Left lung (tissue), 10 donors: ENCODE measurements around the gene ABAT. TPM values are rescaled to one million over a fixed set of nuclear protein-coding genes. Genes with fewer than 3 reads are reported as not detected.

ENCODE experiments used
- ATAC-seq: fragments of 200-7000 bp; cut with Tn5 transposase; one replicate; pipeline ENCODE4 v1.9.1; 2020; ENCODE audit warnings: moderate library complexity
- DNase-seq, 4 donors: peaks; one replicate each; pipeline ENCODE4 v3.0.0-alpha.2; 2013 to 2020
- H3K27ac ChIP-seq, 2 donors: fragments of 200-600 bp; sonication (generic) in 1 of 2; one replicate each; pipeline versions ENCODE4 v1.5.0 to v1.8.0; 2020 to 2021
- H3K27me3 ChIP-seq, 2 donors: fragments of 200-600 bp; sonication (generic) in 1 of 2; one replicate each; pipeline versions ENCODE4 v1.5.0 to v1.8.0; 2020 to 2021
- H3K36me3 ChIP-seq, 2 donors: fragments of 200-600 bp; sonication (generic) in 1 of 2; one replicate each; pipeline versions ENCODE4 v1.5.0 to v1.8.0; 2020 to 2021
- H3K4me1 ChIP-seq, 2 donors: fragments of 200-600 bp; one replicate each; pipeline ENCODE4 v1.8.0; 2021
- H3K4me3 ChIP-seq, 2 donors: fragments of 200-600 bp; sonication (generic) in 1 of 2; one replicate each; pipeline versions ENCODE4 v1.5.0 to v1.8.0; 2020 to 2021; ENCODE audit warnings: mild to moderate bottlenecking in 1 of 2
- H3K9me3 ChIP-seq, 2 donors: fragments of 200-600 bp; sonication (generic) in 1 of 2; one replicate each; pipeline versions ENCODE4 v1.5.0 to v1.8.0; 2020 to 2021
- CTCF ChIP-seq, 2 donors: fragments of 200-600 bp; sonication (generic) in 1 of 2; IDR thresholded peaks; one replicate each; pipeline versions ENCODE4 v1.5.0 to v1.8.0; 2021; ENCODE audit warnings: antibody characterized with exemption in 2 of 2
- intact Hi-C, 2 donors: fragments of 100-400 bp; cut with DNase I; formaldehyde crosslinking; loops; one replicate each; pipeline versions ENCODE4 v1.11.2 to v1.14.2; 2022
- polyA plus RNA-seq, 6 donors: library from polyadenylated mRNA; unstranded; fragments of 120-200 nt; gene quantifications; one replicate each; pipeline ENCODE4 v1.2.1, GENCODE V29; 2013; ENCODE audit not compliant: insufficient read length in 6 of 6
- total RNA-seq, 2 donors: library from RNA; stranded (reverse); fragmentation: NEBNext Ultra II Directional; extraction: Animal tissue kit (Norgen Biotek cat#: 25700); gene quantifications; one replicate each; pipeline ENCODE4 v1.2.1, GENCODE V29; 2021
- donor health status: DM: no; HTN: yes; CAD: no.
- donor health status: DM: no; HTN: no; CAD: no.

The ABAT gene
- total and polyA plus RNA-seq, 8 donors = 8.0 to 42.6 (median 35.3) TPM

DNA sequence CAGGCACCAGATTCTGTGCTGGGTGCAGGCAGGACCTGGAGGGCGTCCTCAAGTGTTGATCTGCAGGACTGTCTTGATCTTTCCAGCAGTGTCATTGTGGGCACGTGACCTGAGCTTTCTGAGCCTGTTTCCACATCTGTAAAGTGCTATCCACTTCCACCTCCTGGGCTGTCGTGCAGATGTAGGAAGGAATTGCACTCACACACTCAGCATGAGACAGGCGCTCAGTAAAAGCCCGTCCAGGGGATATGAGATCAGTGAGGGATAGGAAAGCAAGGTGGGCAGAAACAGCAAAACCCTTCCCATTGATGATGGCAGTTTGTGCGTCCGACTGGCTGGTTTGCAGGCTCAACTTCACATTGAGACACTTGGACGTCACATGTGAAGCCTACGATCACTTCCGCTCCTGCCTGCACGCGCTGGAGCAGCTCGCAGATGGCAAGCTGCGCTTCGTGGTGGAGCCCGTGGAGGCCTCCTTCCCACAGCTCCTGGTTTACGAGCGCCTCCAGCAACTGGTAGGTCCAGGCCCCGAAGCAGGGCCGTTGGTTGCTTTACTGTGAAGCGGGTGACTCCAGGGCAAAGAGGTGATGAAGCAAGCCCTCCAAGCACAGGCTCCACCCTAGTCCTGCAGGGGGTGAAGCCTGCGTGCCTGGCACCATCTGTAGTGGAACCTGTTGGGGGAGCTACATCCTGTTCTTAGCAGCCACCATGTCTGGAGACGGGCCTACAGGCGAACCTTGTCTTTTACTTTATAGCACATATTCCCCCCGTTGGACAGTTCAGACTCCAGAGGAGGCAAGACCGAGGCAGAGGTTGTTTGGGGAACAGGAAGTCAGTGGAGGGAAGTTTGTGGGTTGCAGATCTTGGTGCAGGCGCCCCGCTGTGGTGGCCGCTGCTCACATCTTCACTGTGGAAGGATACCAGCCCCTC, 29.9 kb upstream of the ABAT start:
- peak; percentile 85 for ATAC-seq
- Histone ChIP-seq H3K36me3 (peaks cover 0 to 92% of the 10 kb centered on the region in 2 donors), H3K27me3 (no peaks in the 10 kb centered on the region), H3K9me3 (no peaks in the 10 kb centered on the region), H3K27ac (peak overlapping the region; percentile 70 to 92), H3K4me3 (peak overlapping the region in 1 of 2 donors; percentile 29), H3K4me1 (peaks cover 0 to 15% of the 10 kb centered on the region in 2 donors)
- peak in 1 of 2 donors; percentile 16 for TF ChIP-seq CTCF (IDR thresholded peaks at IDR 0.05)
- intact Hi-C loops = no loop called here
- DNase-seq = peak in 2 of 4 donors; percentile 64 to 91

- Histone ChIP-seq H3K27ac (peak overlapping the region in 1 of 2 donors; percentile 92), H3K4me3 (peak overlapping the region in 1 of 2 donors; percentile 29), H3K27me3 (no peaks in the 10 kb centered on the region), H3K4me1 (peaks cover 0 to 15% of the 10 kb centered on the region in 2 donors), H3K9me3 (no peaks in the 10 kb centered on the region), H3K36me3 (peaks cover 0 to 85% of the 10 kb centered on the region in 2 donors)
- peak; percentile 13 for ATAC-seq
- no peak for TF ChIP-seq CTCF (IDR thresholded peaks at IDR 0.05)
- no peak for DNase-seq
- intact Hi-C loops = no loop called here
Observed at GRCh38 chr16:8645141-8645521, 29.3 kb upstream of the ABAT start.

DNA sequence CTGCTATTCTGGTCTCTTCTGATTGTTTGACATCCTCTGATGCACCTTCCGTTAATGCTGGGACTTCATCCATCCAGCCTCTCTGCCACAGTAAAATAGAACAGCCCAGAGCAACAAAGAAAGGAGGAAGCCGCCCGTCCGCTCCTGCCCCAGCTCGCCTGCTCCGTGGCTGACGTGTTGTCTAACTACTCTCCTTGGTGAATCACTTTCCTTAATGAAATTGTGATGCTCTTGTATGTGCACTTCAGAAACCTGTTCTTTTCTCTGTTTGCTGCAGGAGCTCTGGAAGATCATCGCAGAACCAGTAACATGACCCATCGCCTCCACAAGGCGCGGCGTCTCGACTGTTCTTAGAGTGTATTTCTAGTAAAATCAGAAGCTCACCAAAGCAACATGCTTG, 28.6 kb upstream of the ABAT start:
- no peak for ATAC-seq
- Histone ChIP-seq H3K27ac (no peak overlapping the region), H3K4me3 (no peak overlapping the region), H3K9me3 (no peaks in the 10 kb centered on the region), H3K36me3 (peaks cover 0 to 83% of the 10 kb centered on the region in 2 donors), H3K4me1 (peaks cover 0 to 15% of the 10 kb centered on the region in 2 donors), H3K27me3 (no peaks in the 10 kb centered on the region)
- intact Hi-C loops = no loop called here
- DNase-seq = no peak
- no peak for TF ChIP-seq CTCF (IDR thresholded peaks at IDR 0.05)

GRCh38 chr16:8646326-8647053, 27.9 kb upstream of the ABAT start:
- Histone ChIP-seq H3K9me3 (no peaks in the 10 kb centered on the region), H3K27ac (no peak overlapping the region), H3K4me1 (peaks cover 0 to 15% of the 10 kb centered on the region in 2 donors), H3K4me3 (no peak overlapping the region), H3K27me3 (no peaks in the 10 kb centered on the region), H3K36me3 (peaks cover 0 to 78% of the 10 kb centered on the region in 2 donors)
- ATAC-seq (no peak), DNase-seq (no peak)
- intact Hi-C loops = no loop called here
- TF ChIP-seq CTCF (IDR thresholded peaks at IDR 0.05) = no peak
